ENCODE measurements around the gene C14orf119. TPM values are rescaled to one million over a fixed set of nuclear protein-coding genes. Genes with fewer than 3 reads are reported as not detected.

Gene C14orf119
- total RNA-seq, 1 donor from 2014 or later = 53.0 TPM

DNA sequence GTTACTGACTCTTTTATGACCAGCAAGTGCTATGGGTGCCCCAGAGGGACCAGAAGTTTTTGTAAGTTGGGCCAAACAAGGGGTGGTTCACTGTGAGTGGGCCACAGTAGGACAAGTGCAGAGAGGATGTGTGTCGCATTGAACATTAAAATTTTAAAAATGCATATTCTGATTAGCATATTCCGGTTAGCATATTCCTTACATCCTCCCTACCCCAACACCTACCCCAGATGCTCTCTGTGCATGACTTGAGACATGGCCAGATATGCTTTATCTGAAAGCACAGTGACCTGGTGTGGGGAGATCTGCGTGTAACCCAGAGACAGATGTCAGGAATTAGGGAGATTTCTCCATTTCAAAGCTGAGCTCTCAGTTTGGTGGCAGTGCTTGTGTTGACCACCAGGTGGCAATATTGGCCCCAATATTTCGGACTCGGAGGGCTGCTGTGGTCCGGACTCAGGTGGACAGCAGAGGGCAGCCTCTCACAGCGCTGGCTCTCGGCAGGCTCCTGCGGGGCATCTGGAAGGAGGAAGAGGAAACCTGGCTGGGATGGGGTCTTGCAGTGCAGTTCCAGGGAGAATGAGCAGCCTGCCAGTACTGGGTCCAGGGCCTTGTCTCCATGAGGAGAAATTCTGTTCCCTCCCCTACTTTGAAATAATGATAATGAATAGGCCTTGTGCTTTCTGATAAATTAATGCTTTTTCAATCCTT is 25.4 kb downstream of the C14orf119 start:
- Mint-ChIP-seq H3K4me3 (peak overlapping the region; percentile 53), H3K36me3 (no peaks in the 10 kb centered on the region), H3K27ac (peak overlapping the region; percentile 88), H3K27me3 (peaks cover 6% of the 10 kb centered on the region), H3K9me3 (no peaks in the 10 kb centered on the region), H3K4me1 (ENCODE audit: unreplicated experiment) (peaks cover 24% of the 10 kb centered on the region)
- DNase-seq (ENCODE audit: extremely low spot score, unreplicated experiment) = peak; percentile 90
- TF ChIP-seq CTCF (conservative IDR thresholded peaks at IDR 0.05) = peak; percentile 100

GRCh38 chr14:23121361-23121771 is 26.1 kb downstream of the C14orf119 start:
- H3K27me3 Mint-ChIP-seq = peaks cover 3% of the 10 kb centered on the region
- H3K4me3 Mint-ChIP-seq = peak overlapping the region; percentile 53
- H3K36me3 Mint-ChIP-seq = no peaks in the 10 kb centered on the region
- TF ChIP-seq CTCF (conservative IDR thresholded peaks at IDR 0.05) = no peak
- peaks cover 24% of the 10 kb centered on the region for H3K4me1 Mint-ChIP-seq (ENCODE audit: unreplicated experiment)
- H3K9me3 Mint-ChIP-seq = no peaks in the 10 kb centered on the region
- no peak for DNase-seq (ENCODE audit: extremely low spot score, unreplicated experiment)
- H3K27ac Mint-ChIP-seq = peak overlapping the region; percentile 88

DNA sequence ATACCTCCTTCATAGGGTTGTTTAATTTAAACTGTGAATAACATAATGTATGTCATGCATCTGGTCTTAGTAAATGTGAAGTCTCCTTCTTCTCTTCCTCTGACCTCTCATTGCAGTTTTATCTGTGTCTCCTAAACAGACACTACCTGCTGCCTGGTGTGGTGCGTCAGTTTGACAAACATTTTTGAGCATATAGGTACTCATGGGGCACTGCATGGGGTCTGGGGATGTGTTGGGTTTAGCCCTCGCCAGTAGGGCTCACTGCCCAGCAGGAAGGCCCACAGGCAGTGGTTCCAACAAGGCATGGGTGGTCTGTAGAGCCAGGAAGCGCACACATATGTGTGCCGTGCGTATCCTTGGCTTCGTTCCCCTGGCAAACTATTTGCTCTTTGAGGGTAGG is 26.8 kb downstream of the C14orf119 start:
- H3K27me3 Mint-ChIP-seq = peaks cover 3% of the 10 kb centered on the region
- no peak overlapping the region for H3K4me3 Mint-ChIP-seq
- no peaks in the 10 kb centered on the region for H3K36me3 Mint-ChIP-seq
- H3K9me3 Mint-ChIP-seq = no peaks in the 10 kb centered on the region
- no peak for DNase-seq (ENCODE audit: extremely low spot score, unreplicated experiment)
- peak overlapping the region; percentile 65 for H3K27ac Mint-ChIP-seq
- peaks cover 24% of the 10 kb centered on the region for H3K4me1 Mint-ChIP-seq (ENCODE audit: unreplicated experiment)
- no peak for TF ChIP-seq CTCF (conservative IDR thresholded peaks at IDR 0.05)

DNA sequence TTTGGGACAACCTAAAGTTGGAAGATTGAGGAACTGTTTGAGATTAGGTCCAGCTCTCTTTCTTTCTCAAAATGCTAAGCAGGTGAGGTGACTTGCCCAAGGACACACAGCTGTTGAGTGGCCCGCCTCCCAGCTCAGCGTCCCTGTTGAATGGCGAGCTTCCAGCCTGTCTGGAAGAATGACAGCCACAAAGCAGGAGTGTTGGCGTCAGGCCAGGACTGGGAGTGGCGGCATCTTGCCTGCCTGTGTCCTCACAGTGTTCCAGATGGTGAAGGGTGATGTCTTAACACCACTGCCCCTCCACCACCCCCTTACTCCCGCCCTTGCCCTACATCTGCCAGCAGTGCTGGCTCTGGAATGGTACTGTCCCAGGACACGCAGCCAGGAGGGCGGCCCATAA is 28.1 kb downstream of the C14orf119 start:
- H3K4me3 Mint-ChIP-seq = no peak overlapping the region
- H3K27me3 Mint-ChIP-seq = peaks cover 3% of the 10 kb centered on the region
- H3K9me3 Mint-ChIP-seq = no peaks in the 10 kb centered on the region
- no peaks in the 10 kb centered on the region for H3K36me3 Mint-ChIP-seq
- no peak for DNase-seq (ENCODE audit: extremely low spot score, unreplicated experiment)
- peaks cover 24% of the 10 kb centered on the region for H3K4me1 Mint-ChIP-seq (ENCODE audit: unreplicated experiment)
- H3K27ac Mint-ChIP-seq = no peak overlapping the region
- no peak for TF ChIP-seq CTCF (conservative IDR thresholded peaks at IDR 0.05)

DNA sequence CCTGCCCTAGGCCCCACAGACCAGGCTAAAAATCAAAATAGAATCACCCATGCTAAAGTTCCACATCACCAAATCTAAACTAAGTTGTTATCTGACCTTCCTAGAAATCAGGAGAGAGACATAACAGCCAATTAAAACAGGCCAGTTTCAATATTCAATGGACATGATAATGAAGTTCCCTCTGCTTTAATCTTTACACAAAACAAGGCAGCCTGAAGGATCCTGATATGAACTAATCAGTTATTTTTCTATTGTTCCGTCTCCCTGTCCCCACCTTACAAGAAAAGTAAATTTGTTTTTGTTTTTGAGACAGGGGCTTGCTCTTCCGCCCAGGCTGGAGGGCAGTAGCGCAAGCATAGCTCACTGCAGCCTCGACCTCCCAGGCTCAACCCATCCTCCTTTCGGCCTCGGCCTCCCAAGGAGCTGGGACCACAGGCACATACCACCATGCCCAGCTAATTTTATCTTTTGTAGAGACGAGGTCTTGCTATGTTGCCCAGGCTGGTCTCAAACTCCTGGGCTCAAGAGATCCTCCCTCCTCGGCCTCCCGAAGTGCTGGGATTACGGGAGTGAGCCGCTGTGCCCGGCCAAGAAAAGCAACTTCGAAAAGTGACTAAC is 29.1 kb downstream of the C14orf119 start:
- TF ChIP-seq CTCF (conservative IDR thresholded peaks at IDR 0.05) = no peak
- Mint-ChIP-seq H3K4me3 (no peak overlapping the region), H3K9me3 (no peaks in the 10 kb centered on the region), H3K4me1 (ENCODE audit: unreplicated experiment) (peaks cover 24% of the 10 kb centered on the region), H3K27ac (peak overlapping the region; percentile 50), H3K36me3 (peaks cover 5% of the 10 kb centered on the region), H3K27me3 (peaks cover 3% of the 10 kb centered on the region)
- DNase-seq (ENCODE audit: extremely low spot score, unreplicated experiment) = no peak

All from type B pancreatic cell (in vitro differentiated cells).